KMS-11 (cell line): Measurements from ENCODE around the gene XPC.
"Not testable (repeated sequence)": the region's sequence is repeated elsewhere in the genome, so short reads cannot be mapped to it uniquely, and the experiment has no call there.

Experiments used
- H2AFZ ChIP-seq: fragments of 200-600 bp; sonication (generic); 2 replicates; pipeline ENCODE4 v1.6.1; 2016; ENCODE audit warnings: antibody characterized with exemption, mixed run types, low read depth
- H3K27ac ChIP-seq: fragments of 200-600 bp; sonication (generic); 2 replicates; pipeline ENCODE4 v1.6.1; 2016; ENCODE audit warnings: mild to moderate bottlenecking, mixed run types
- H3K27me3 ChIP-seq: fragments of 200-600 bp; sonication (generic); 2 replicates; pipeline ENCODE4 v1.6.1; 2017; ENCODE audit warnings: mild to moderate bottlenecking, low read depth, mixed run types, moderate library complexity; ENCODE audit not compliant: insufficient read depth
- H3K36me3 ChIP-seq: fragments of 200-600 bp; sonication (generic); 2 replicates; pipeline ENCODE4 v1.6.1; 2017; ENCODE audit warnings: mild to moderate bottlenecking, mixed run types; ENCODE audit not compliant: insufficient read depth
- H3K4me1 ChIP-seq: fragments of 200-600 bp; sonication (generic); 2 replicates; pipeline ENCODE4 v1.6.1; 2016; ENCODE audit warnings: mild to moderate bottlenecking, low read depth, mixed run types; ENCODE audit not compliant: poor library complexity, severe bottlenecking
- H3K4me2 ChIP-seq: fragments of 200-600 bp; sonication (generic); 2 replicates; pipeline ENCODE4 v1.7.0; 2016; ENCODE audit warnings: mild to moderate bottlenecking, mixed run types
- H3K4me3 ChIP-seq: fragments of 200-600 bp; sonication (generic); IDR thresholded peaks from 2 replicates; pipeline ENCODE4 v1.6.1; 2017; ENCODE audit warnings: low read depth, low read length, mixed read lengths; ENCODE audit not compliant: insufficient read depth
- H3K79me2 ChIP-seq: fragments of 200-600 bp; sonication (generic); 2 replicates; pipeline ENCODE4 v1.6.1; 2016; ENCODE audit warnings: low read depth, mixed run types; ENCODE audit not compliant: insufficient read depth
- H3K9ac ChIP-seq: fragments of 200-600 bp; sonication (generic); 2 replicates; pipeline ENCODE4 v1.6.1; 2016; ENCODE audit warnings: mild to moderate bottlenecking, mixed run types
- H4K20me1 ChIP-seq: fragments of 200-600 bp; sonication (generic); 2 replicates; pipeline ENCODE4 v1.6.1; 2016; ENCODE audit warnings: mild to moderate bottlenecking, mixed run types; ENCODE audit not compliant: insufficient read depth
- TF ChIP-seq, protein P1 (sequence below): fragments of 200-600 bp; sonication (generic); conservative IDR thresholded peaks from 2 replicates; pipeline ENCODE4 v1.6.1; 2017; ENCODE audit warnings: low read depth, mild to moderate bottlenecking, antibody characterized with exemption, low read length, moderate library complexity, mixed read lengths

The XPC gene

DNA sequence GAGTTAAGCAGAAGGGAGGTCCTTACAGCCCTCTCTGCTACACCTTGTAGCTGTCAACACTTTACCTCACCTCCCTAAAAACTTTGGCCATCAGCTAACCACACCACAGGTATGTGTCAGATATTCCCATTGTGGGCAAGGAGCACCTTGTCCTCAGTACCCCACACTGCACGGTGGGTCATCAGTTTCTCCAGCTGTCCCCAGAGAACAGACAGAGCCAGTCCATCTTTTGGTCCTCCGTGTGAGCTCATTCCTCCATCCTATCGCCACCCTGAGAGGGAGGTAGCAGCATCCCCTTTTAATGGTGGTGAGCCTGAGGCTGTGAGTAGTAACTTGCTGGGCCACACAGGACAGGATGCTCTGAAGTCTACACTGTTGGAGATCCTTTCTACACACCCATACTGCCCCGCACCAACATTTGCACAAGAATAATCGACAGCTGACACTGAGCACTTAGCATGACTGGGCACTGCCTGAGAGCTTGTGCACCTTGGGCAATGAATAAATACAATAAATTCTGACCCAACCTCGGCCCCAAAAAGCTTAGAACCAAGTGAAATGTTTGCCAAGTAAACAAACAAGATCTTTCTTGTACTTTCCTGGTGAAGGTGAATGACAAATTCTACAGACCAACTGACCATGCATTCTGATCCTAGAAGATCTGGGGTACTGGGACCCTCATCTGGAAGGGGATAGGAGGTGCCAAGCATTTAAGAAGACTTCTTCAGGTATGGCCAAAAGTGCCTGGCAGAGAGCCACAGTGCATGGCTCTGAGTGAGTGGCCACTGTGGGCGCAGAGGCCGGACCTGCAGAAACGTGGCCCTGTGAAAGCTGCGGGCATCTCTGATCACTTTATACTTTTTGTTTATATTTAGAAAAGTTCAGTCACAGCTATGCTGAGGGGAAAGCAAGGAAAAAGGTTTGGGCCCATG is 60.7 kb downstream of the XPC start:
- Histone ChIP-seq H3K27ac (peak overlapping the region; percentile 89; the same call in 1 of the 2 replicates), H3K4me3 (no peak overlapping the region), H2AFZ (no peak overlapping the region), H3K36me3 (no peaks in the 10 kb centered on the region), H3K4me2 (0 out of 2 replicates have a peak overlapping the region, but pooled peaks have one; percentile 71), H3K4me1 (peaks cover 58% of the 10 kb centered on the region), H3K9ac (no peak overlapping the region), H4K20me1 (no peaks in the 10 kb centered on the region), H3K79me2 (peaks cover 14% of the 10 kb centered on the region; the same call in 1 of the 2 replicates), H3K27me3 (no peaks in the 10 kb centered on the region)
- TF ChIP-seq, protein P1, sequence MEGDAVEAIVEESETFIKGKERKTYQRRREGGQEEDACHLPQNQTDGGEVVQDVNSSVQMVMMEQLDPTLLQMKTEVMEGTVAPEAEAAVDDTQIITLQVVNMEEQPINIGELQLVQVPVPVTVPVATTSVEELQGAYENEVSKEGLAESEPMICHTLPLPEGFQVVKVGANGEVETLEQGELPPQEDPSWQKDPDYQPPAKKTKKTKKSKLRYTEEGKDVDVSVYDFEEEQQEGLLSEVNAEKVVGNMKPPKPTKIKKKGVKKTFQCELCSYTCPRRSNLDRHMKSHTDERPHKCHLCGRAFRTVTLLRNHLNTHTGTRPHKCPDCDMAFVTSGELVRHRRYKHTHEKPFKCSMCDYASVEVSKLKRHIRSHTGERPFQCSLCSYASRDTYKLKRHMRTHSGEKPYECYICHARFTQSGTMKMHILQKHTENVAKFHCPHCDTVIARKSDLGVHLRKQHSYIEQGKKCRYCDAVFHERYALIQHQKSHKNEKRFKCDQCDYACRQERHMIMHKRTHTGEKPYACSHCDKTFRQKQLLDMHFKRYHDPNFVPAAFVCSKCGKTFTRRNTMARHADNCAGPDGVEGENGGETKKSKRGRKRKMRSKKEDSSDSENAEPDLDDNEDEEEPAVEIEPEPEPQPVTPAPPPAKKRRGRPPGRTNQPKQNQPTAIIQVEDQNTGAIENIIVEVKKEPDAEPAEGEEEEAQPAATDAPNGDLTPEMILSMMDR = no peak

DNA sequence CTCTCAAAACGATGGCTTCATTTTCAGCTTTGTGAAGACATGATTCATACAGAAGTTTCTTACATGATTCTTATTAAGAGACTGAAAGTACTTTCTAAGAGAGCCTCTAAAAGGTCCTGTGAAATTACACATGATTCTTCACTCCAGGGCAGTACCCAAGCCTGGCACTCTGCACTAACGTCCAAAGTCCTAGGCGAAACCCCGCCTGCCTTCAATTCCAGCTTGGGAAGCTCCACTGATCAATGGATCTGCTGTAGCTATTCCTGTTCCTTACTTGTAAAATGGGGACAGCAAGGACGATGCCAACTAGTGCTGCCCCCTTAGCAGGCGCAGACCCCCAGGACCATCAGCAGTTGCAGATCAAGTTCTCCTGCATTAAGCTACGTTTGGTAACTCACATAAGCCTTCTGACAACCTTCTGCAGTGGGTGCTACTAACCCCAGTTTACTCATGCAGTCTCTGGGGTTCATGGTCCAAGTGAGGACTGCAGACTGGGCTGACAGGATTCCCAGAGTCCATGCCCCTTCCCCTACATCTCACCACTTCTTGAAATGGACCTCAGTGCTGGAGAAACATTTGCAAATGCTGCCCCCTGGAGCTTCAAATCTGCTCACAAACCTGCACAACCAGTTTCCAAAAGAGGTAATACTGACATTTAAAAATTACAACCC is 64.3 kb downstream of the XPC start:
- H2AFZ ChIP-seq = no peak overlapping the region
- H3K27ac ChIP-seq = no peak overlapping the region
- H3K4me2 ChIP-seq = no peak overlapping the region
- H3K4me3 ChIP-seq = no peak overlapping the region
- TF ChIP-seq, protein P1 = 0 out of 2 replicates have a peak, but pooled peaks have one; percentile 13
- H3K36me3 ChIP-seq = no peaks in the 10 kb centered on the region
- no peaks in the 10 kb centered on the region for H4K20me1 ChIP-seq
- peaks cover 22% of the 10 kb centered on the region for H3K4me1 ChIP-seq
- H3K79me2 ChIP-seq = peaks cover 14% of the 10 kb centered on the region; the same call in 1 of the 2 replicates
- no peaks in the 10 kb centered on the region for H3K27me3 ChIP-seq
- no peak overlapping the region for H3K9ac ChIP-seq

- Histone ChIP-seq H3K79me2 (no peaks in the 10 kb centered on the region), H3K36me3 (no peaks in the 10 kb centered on the region), H3K4me3 (no peak overlapping the region), H3K4me2 (no peak overlapping the region), H4K20me1 (no peaks in the 10 kb centered on the region), H3K27me3 (no peaks in the 10 kb centered on the region), H3K27ac (no peak overlapping the region), H3K9ac (no peak overlapping the region), H3K4me1 (no peaks in the 10 kb centered on the region), H2AFZ (no peak overlapping the region)
- TF ChIP-seq, protein P1 = no peak
Observed at GRCh38 chr3:14110699-14111098, 67.7 kb downstream of the XPC start.

- not testable (repeated sequence) for H4K20me1 ChIP-seq, H3K27me3 ChIP-seq, H3K4me3 ChIP-seq, H3K36me3 ChIP-seq, H3K27ac ChIP-seq, H3K4me1 ChIP-seq, H3K9ac ChIP-seq, H3K79me2 ChIP-seq, H2AFZ ChIP-seq, H3K4me2 ChIP-seq
Observed at GRCh38 chr3:14109821-14110220, 68.6 kb downstream of the XPC start.
